ENCODE data around the gene UBAC1. TPM values are rescaled to one million over a fixed set of nuclear protein-coding genes. Genes with fewer than 3 reads are reported as not detected.

UBAC1 gene
- polyA plus RNA-seq, 5 donors = 27.6 to 38.4 (median 32.3) TPM

DNA sequence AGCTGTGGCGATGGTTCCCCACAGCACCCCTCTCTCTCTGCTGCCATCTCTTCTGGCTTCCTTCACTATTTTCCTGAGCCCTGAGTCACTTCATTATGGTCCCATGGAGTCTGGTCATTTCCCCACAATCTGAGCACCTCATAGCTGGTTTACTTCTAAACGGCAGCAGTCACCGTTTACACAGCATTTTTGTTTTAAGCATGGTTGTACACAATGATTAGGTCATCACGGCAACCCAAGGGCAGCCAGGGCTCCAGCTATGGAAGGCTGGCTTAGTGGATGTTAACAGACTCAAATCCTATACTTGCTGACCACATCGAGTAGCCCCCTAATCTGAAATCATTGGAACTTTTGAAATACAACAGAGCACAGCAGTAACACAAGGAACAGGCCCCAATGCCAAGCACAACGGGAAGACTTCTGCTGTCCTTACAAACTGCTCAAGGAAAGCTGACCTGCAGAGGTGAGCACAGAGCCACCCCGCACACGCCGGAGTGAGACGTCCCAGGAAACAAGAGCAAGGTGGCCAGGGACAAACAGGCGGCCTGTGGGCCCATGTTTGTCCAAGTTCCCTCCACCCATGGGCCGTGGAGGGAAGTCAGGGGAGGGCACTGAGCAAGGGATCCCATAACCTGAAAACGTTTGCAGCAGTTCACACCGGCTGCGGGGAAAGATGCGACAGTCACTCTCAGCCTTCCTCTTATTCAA, 76.7 kb downstream of the UBAC1 start:
- no peak for DNase-seq

DNA sequence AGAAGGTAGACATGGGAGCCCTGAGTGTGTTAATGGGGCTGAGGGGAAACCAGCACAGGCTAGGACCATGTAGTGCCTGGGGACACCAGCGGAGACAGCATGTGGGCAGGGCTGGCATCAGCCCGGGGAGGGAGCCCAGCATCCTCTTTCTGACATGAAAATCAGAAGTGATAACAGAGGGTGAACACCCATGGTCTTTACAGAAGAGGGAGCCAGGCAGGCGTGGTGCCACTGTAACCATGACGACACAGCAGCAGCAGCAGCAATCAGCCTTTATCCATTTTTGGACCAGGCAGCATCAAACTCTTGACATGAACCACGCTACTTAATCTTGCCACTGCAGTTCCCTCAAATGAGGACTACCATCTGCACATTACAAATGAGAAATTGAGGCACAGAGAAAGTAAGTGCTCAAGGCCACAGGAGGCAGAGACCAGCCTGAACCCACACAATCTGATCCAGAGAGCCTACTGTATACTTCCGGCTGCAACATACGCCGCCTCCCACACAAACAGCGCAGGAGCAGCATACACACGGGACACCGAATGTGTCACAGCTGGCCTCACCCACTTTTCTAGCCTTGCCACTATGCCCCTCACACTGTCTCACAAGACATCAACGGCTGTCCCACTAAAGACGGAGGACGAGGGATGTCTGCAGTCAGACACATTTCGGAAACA, 77.6 kb downstream of the UBAC1 start:
- DNase-seq = no peak

Other genes starting within 250 kb of the UBAC1 start
- gene CAMSAP1, start 53.8 kb downstream of the UBAC1 start, polyA plus RNA-seq (ENCODE audit: insufficient read depth in 1 of 5, insufficient read length in 5 of 5, low replicate concordance in 1 of 5) = 10 to 100 TPM; 20.5 to 24.1 (median 22.7) TPM
- 1 to 10 TPM; 3.0 to 6.9 (median 5.0) TPM for gene NACC2, start 133.9 kb upstream of the UBAC1 start, polyA plus RNA-seq (ENCODE audit: insufficient read depth in 1 of 5, insufficient read length in 5 of 5, low replicate concordance in 1 of 5)
- gene TMEM250, start 157.5 kb upstream of the UBAC1 start, polyA plus RNA-seq (ENCODE audit: insufficient read depth in 1 of 5, insufficient read length in 5 of 5, low replicate concordance in 1 of 5) = 10 to 100 TPM; 10.2 to 21.0 (median 12.6) TPM
- not detected for gene LHX3, start 243.8 kb upstream of the UBAC1 start, polyA plus RNA-seq (ENCODE audit: insufficient read depth in 1 of 5, insufficient read length in 5 of 5, low replicate concordance in 1 of 5)

All from right lung (tissue), 5 donors.